Middle frontal gyrus (tissue), 1 donor: Measurements from ENCODE around the gene CEP55.

Source experiments
- DNase-seq: peaks from one replicate; pipeline ENCODE4 v3.0.0-alpha.2; 2015; ENCODE audit warnings: low spot score; ENCODE audit errors: extremely low spot score

CEP55 gene

DNA sequence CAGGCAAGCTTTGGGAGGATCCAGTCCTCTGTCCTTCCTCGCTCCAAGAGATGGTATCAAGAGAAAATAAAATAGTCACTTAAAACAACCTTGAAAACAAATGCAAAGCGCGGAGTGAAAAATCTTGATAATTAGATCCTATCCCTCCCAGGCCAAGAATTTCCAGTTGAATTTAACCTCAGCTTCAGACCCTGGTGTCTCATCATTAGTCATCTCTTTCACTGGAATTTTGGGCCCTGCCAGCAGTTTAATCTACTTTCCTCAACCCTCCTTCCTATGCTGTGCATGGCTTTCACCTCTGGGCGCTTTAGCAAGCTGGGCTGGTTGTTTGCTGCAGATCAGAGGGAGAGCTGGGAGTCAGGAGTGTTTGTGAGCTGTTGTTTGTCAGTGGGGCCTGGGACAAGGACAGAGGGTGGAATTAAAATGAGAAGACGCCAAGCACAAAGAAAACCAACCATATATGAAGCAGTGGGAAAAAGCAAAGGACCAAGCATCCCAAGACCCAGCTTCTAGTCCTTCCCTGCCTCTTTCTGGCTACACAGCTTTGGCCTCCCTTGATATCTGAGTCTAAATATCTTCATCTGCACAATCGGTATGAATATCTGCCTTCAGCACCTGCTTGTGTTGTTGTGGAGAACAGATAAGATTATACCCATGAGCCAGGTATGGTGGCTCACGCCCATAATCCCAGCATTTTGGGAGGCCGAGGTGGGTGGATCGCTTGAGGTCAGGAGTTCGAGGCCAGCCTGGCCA is 27.8 kb upstream of the CEP55 start:
- no peak for DNase-seq

DNA sequence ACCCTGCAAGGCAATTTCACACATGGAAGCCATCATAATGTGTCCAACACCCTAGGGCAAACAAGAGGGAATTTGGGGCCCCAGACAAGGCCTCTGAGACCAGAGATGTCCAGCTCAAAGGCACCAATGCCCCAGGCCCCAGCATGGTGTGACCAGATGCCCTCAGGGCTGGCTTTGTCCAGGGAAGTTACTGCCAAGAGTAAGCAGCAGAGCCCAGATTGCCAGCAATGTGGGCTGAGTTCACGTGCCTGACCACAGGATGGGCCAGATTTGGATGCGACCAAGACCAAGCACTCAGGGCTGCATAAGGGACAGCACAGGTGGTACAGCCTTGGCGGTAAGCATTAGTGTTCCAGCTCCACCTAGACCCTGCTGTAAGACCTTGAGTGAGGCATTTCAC is 27.0 kb upstream of the CEP55 start:
- DNase-seq = no peak

DNA sequence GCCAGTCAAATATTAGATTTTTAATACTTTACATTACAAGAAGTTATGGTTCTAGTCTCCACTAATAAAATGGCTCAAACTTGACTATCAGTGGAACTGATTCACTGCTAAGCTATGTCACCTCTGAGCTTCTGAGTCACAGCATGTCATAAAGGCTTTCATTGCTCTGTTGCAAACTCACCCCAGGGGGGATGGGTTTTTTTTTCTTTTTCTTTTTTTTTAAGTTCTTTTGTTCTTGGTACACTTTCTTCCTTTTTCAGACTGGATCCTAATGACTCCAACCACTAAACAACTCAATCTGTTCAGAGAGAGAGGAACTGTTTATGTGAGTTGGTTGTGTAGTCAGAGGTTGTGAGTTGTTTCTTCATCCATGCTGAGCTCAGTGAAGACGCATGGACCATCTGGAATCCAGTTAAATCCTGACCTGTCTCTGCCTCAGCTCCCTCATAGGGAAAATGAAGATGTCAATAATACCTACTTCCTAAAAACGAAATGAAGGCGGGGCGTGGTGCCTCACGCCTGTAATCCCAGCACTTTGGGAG is 25.2 kb upstream of the CEP55 start:
- no peak for DNase-seq

DNA sequence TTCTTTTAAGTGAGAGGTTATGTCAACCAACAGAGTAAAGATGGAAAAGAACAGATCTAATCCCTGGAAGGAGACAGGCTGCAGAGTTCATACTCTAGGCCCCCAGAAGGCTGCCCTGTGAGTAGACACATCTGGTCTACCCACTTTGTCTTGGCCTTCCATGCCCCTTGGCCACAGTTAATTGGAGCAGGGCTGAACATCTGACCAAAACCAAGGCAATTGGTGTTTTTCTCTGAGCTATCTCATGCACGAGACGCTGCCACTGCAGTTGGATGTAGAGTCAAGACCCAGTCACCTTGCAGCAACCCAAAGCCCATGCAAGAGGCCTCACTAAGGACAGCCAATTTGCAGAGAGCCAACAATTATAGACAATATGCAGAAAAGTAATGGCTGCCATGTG is 23.3 kb upstream of the CEP55 start:
- no peak for DNase-seq

DNA sequence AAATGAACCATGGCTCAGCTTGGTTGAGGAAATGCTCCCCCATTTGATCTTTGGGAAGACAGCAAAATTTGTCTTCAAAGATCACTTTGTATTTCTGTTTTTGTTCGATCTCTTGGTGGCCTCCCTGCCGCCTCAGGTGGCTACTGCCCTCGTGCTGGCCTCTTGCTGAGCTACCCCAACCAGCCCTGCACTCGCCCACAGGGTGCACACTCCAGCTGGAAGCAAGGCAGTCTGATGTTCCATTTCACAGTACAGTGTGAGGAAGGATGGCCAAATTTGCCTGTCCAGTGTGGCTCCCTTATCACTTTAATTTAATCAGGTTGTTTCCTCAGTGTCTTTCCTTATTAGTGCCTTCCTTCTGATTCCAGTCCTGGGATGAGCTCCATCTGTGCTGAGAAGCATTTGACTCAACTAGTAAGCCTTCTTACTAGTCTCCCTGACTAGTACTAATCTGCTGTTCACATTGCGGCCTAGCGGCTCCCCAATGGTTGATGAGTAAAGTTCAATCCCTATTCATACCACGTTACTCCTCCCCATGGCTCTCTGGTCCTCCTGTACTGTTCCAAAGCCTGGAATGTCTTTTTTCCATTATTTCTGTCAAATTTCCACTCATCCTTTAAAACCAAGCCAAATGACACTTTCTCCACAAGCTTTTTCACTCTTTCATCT is 22.5 kb upstream of the CEP55 start:
- DNase-seq = no peak

DNA sequence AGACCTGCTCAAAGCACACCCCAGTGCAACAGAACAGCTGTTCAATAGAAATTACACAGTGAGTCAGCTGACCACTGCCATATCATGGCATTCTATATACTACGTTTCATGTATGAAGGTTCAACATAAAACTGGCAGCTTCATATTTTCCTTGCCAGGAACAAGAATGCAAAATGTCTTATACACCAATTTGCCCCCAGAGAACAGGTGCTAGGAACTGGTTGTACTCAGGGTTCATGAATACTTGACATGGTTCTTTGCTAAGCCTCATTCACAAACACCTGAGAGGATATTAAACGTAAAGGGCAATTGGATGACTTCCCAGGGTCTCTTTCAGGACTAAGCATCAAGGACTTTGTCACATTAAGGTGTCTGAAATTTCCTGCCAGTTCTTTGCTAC is 21.2 kb upstream of the CEP55 start:
- no peak for DNase-seq

DNA sequence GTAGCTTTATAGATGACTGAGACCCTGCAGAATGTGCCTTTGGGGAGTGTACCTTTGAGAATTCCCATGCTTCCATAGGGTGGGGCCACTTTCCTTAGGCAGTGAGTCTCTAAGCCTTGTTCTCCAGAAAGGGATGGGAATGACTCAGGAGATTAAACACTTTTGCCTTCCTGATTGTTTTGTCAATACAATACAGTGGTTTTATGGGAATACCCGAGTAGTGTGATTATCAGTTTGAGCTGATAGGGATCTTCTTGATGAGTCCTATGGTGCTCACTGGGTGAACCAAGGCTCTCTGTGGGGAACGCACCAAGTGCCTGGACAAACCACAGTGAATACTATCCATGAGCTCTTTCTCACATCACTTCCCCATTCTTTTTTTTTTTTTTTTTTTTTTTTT is 20.5 kb upstream of the CEP55 start:
- DNase-seq = no peak

DNA sequence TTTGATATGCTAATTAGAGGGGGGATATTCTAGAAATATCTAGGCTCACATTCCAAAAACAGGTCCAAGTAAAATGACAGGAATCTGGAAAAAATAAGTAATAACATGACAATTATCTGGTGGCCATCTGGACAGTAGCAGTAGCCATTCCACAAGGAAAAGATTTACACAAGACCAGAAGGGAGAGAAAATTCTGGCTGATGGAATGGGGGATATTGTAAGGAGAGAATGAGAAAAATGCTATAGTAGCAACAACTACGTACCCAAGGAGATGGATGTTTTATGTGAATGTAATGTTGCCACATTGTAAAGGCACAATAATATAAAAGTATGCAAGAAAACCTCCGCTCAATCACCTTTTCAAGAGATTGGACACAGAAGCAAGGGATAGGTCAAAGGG is 19.7 kb upstream of the CEP55 start:
- DNase-seq = no peak

DNA sequence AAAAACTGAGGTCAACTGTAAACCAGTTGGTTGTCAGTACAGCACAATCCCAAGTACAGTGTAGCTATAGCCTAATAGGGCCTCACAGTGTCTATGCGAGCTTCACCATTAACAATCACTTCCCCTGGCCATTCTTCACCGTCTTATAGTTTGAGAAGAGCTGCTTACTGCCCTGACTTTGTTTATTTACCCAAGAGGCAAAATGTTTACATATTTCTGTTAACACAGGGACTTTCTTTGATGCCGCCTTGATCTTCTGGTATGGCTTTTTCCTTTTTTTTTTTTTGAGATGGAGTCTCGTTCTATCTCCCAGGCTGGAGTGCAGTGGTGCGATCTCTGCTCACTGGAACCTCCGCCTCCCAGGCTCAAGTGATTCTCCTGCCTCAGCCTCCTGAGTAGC is 17.5 kb upstream of the CEP55 start:
- DNase-seq = no peak

DNA sequence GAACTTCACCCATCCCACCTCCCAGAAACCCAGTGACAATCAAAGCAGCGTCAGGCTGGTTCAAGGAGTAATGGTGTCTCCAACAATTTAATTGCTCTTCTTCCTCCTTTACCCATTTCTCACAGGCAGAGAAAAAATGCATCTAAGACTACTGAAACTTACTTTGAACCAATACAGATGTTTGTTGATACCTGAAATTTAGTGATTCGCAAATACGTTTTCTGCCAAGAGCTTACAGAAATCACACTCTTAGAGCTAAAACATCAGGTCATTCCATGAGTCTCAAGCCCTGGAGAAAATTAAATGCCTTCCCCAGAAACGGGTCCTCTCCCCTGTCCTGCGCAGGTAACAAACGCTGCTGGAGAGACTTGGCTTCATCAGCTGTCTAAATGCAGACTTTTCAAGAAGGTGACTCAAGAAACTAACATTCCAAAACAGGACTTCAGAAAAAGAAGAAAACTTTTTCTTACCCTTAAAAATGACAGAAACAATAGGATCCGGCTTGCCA is 14.7 kb upstream of the CEP55 start:
- no peak for DNase-seq

DNA sequence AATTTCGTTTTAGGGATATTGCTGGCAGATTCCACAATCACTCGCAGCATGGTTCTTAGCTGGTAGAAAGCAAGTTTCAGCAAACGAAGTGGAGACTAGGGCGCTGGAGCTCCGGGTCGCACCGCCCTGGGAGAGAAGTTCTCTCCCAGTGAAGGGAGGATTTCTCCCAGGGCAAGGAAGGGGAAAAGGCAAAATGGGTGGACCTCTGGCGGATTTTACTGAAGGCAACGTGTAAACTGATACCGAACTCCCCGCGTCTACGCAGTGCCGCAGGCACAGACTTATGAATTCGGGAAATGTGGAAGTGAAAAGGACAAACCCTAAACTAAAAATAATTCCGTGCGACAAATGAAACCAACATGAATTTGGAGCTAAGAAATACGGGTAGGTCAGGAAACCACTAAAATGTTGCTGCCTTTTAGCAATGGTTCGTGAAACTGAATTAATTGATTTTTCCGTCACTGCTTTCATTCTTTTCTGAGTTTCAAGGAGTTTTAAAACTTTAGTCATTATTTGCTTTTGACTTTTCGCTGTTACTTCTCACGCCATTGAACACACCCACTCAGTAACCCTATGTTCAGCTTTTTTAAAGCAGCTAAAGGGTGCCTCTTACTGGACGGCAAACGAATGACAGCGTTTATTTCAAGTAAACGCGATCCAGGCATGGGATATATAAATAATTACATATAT is 14.1 kb upstream of the CEP55 start, which contains the start of gene MYOF:
Gene MYOF (minus strand): TSS at position 190 of the 690 bp plus-strand sequence. CDS start 140 bp downstream, at position 50.
- DNase-seq = peak; percentile 16

DNA sequence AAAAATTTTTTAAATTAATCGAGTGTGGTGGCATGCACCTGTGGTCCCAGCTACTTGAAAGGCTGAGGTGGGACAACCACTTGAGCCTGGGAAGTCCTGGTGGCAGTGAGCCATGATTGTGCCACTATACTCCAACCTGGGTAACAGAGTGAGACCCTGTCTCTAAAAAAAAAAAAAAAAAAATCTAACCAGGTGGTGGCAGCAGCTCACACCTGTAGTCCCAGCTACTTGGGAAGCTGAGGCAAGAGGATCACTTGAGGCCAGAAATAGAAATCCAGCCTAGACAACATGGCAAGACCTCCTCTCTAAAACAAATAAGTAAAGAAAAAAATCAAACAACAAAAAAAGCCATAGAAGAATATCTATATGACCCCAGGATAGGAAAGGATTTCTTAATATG is 10.7 kb upstream of the CEP55 start:
- no peak for DNase-seq

DNA sequence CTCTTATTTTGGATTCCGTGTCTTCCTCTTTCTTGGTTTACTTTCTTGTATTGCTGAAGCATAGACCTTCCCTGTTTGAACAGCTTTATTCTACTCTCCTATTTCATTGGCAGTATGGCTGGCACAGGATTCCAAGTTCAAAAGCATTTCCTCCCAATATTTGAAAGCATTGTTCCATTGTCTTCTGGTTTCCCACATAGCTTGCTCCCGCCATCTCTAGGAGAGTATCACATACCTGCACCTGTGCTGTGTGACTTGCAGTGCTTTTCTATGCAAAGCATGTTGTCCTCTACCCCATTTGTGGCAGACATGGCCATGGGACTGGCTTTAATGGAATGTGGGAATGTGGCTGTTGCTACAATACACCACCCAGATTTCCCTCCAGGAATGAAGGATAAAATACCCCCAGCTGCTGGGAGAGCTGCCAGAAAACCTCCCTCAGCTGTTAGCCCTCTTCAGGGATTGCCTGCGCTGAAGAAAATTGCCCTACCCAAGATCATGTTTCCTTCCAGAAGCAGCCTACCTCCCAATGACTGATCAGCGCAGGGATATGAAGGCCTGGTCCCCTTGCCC is 7.4 kb upstream of the CEP55 start:
- no peak for DNase-seq

DNA sequence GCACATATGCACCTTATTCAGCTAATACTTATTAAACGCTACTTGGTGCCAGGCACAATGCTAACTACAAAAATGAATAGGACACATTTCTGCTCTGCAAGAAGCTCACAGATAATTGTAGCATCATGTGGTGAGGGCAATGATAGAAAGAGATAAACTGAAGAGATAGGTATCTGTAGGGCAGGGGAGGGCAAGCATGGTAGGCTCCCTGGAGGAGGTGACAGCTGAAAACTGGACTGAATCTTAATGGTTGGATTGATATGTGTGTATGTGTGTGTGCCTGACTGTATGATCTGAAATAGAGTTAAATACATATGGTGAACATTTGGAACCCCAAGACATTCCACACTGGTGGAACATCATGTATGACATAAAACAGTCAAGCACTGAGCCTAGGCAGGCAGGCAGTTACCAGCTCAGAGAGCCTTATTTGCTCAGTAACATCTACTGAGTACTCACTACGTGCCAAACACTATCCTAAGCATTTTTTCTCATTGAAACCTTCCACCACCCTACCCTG is 4.8 kb upstream of the CEP55 start:
- no peak for DNase-seq

DNA sequence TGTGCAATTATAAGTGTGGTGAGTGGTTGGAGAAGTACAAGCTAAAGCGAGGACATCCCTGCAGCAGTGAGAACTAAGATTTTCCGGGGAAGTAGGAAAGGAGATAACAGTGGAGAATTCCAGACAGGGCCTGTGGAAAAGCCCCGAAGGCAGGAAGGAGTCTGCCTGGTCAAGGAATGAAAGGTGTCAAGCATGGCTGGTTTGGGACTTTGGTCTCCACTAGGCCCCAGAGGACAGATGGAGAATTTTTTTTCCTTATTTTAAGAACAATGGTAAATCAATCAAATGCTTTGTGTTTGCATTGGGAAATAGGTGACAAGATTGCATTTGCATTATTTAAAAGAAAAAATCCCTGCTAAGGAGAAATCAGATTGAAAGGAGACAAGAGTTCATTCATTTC is 3.2 kb upstream of the CEP55 start:
- no peak for DNase-seq

DNA sequence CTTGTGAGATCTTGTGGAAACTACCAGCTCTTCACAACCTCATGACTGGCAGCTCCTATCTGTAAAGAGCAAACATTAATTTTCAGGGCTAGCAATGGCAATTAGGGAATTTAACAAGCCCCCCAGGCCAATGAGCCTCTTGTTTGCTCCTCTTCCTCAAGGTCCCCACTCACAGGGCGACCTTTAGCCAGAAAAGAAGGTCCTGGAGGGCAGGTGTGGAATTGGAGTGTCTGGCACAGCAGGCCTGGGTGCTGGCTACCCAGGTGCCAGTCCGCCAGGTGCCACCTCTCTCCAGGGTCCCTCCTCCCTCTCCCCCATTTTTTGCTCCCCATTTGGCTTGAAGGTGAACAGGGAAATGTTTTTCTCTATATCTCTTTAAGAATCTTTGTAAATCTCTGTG is 1.9 kb upstream of the CEP55 start:
- DNase-seq = no peak

DNA sequence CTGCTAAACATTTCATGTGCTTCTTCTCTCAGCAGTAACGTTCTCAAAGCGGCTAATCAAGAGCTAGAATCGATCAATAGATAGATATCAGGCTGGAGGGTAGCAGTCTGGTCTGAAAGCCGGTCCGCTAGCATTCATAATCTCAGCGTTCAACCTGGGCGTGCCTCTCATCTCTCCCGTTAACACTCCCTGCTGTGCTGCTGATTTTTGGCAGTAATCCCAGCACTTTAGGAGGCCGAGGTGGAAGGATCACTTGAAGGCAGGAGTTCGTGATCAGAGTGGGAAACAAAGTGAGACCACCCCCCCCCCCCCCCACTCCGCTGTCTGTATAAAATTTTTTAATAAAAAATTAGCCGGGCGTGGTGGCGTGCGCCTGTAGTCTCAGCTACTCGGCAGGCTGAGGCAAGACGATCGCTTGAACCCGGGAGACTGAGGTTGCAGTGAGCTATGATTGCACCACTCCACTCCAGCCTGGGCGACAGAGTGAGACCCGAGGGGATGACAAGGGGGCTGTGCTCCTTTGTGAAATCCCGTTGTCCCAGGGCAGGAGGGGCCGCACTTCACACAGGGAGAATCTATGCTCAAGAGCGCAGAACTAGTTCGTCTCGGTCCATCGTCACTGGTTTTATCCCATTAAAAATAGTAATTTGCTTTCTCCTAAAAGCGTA is 624 bp upstream of the CEP55 start:
- DNase-seq = no peak

DNA sequence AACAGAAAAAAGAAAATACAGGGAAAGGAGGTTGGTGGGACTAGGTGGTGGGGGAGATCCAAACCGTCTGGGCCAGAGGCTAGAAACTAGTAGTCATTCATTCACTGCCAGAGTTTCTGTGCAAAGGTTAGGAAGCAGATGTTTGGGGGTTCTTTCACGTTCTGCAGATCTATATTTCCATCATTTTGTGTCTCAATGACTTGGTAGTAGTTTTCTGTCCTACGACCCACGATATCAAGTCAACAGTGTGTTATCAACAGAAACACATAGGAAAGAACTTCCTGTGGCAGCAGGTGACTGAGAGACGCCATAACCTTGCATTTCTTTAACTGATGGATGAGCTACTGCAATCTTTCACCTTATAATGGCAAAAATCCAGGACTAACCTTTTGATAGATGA is 1.8 kb downstream of the CEP55 start:
- no peak for DNase-seq

DNA sequence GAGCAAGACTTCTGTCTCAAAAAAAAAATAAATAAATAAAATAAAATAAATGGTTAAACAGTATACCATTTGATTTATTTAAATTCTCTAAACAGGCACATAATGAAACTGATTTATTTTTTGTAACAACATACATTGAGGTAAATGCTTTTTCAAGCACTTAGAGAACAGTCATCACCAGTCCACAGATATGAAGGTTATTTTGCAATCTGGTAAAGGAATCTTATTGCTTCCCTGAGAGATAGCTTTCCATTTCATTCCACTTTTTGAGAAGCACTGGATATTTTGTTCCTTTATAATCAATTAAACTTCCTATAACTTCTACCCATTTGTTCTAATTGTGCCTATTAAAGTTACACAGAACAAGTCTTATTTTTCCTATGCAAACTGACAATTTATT is 5.2 kb downstream of the CEP55 start:
- no peak for DNase-seq

DNA sequence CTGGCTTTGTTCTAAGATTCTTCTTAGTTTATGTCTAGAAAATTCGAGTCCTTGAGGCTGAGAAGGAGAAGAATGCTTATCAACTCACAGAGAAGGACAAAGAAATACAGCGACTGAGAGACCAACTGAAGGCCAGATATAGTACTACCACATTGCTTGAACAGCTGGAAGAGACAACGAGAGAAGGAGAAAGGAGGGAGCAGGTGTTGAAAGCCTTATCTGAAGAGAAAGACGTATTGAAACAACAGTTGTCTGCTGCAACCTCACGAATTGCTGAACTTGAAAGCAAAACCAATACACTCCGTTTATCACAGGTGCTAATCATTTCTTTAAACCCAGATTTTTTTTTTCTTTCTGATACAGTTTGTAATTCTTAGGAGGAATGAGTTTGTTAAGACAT is 6.7 kb downstream of the CEP55 start:
- no peak for DNase-seq

DNA sequence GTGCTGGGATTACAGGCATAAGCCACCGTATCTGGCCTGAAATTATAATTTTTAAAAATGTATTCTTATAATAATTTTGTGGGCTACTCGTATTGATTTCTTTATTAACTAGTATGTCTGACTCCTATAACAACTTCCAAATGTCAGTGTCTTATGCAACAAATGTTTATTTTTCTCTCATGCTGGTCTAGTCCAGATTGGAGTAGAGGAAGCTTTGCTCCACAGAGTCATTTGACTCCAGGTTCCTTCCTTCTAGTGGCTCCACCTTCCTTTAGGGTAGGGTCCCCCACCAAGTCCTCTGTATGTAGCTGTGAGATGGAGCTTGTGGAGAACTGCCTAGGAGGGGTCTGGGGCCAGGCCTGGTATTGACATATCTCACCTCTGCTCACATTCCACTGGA is 8.7 kb downstream of the CEP55 start:
- DNase-seq = no peak
